Measurements from ENCODE around the gene SLC26A6. TPM values are rescaled to one million over a fixed set of nuclear protein-coding genes. Genes with fewer than 3 reads are reported as not detected.

SLC26A6 gene, protein sequence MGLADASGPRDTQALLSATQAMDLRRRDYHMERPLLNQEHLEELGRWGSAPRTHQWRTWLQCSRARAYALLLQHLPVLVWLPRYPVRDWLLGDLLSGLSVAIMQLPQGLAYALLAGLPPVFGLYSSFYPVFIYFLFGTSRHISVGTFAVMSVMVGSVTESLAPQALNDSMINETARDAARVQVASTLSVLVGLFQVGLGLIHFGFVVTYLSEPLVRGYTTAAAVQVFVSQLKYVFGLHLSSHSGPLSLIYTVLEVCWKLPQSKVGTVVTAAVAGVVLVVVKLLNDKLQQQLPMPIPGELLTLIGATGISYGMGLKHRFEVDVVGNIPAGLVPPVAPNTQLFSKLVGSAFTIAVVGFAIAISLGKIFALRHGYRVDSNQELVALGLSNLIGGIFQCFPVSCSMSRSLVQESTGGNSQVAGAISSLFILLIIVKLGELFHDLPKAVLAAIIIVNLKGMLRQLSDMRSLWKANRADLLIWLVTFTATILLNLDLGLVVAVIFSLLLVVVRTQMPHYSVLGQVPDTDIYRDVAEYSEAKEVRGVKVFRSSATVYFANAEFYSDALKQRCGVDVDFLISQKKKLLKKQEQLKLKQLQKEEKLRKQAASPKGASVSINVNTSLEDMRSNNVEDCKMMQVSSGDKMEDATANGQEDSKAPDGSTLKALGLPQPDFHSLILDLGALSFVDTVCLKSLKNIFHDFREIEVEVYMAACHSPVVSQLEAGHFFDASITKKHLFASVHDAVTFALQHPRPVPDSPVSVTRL
- total RNA-seq (10 to 100 TPM in 2 of 6 donors, 1 to 10 TPM in 4; 6.2 to 15.9 (median 8.9) TPM), polyA plus RNA-seq (10 to 100 TPM; 25.2 to 32.1 TPM)

DNA sequence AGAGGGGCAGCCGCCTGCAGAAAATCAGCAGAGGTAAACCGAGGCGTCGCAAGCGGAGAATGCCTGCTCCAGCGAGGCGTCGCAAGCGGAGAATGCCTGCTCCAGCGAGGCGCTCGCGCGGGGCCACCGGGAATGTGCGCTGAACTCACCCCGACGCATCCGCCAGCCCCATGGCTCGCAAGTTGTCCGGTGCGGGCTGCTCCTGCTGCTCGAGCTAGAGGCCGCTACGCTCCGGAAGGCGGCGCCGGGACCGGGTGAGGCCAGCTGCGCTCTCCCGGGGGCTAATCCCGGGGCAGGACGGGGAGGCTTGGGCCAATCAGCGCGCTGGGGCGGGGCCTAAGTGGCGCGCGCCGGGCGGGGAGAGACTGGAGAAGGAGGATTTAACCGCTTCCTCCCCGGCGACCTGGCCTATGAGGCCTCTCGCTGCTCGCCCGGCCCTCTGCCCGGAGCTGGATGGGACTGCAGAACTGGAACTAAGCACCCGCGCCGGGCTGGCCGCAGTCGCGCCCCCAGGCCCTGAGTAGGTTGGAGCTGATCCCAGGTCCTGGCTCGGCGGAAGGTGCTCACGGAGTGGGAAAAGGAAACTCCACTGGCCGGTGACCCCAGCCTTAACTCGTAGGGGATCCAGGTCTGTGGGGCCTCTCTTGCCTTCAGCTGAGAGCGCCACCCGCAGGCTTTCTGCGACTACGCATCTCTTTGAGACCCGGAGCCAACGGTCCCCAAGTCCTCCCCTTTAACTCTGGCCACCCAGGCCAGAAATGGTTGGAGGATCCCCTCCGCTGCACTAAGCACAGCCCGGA, at the start of gene SLC26A6:
Gene SLC26A6 (minus strand): TSS at position 240 of the 800 bp plus-strand sequence. CDS start 68 bp downstream, at position 172.
- H3K4me3 ChIP-seq: peak within 1 kb of the TSS; percentile 62 to 94 (median 81)
- 0 to 1% methylated on average over 65 to 68 of the region's 68 CpGs for whole genome bisulfite sequencing, 2 donors
- H3K4me1 ChIP-seq: peaks cover 0 to 6% (median 0%) of the 10 kb centered on the region in 3 donors
- ATAC-seq (peak; percentile 98 to 99 (median 98)), FAIRE-seq (no peak), DNase-seq (peak; percentile 96 to 99 (median 96))
- no peaks in the 10 kb centered on the region for H3K36me3 ChIP-seq
- H3K27ac ChIP-seq: peak within 1 kb of the TSS; percentile 9 to 62 (median 54)
- no peaks in the 10 kb centered on the region for H3K27me3 ChIP-seq
- no peaks in the 10 kb centered on the region for H3K9me3 ChIP-seq
- intact Hi-C loops (cut with DNase I): no loop called here
- peak in 1 of 4 donors; percentile 9 for TF ChIP-seq CTCF (IDR thresholded peaks at IDR 0.05)

- peak in 1 of 6 donors; percentile 61 for DNase-seq
- no peak for ATAC-seq
- no peaks in the 10 kb centered on the region for H3K9me3 ChIP-seq
- H3K4me1 ChIP-seq: peaks cover 4 to 9% (median 6%) of the 10 kb centered on the region in 3 donors
- peak overlapping the region in 2 of 4 donors; percentile 88 to 91 for H3K4me3 ChIP-seq
- intact Hi-C loops (cut with DNase I): no loop called here
- no peak overlapping the region for H3K27ac ChIP-seq
- no peak for TF ChIP-seq CTCF (IDR thresholded peaks at IDR 0.05)
- no peak for FAIRE-seq
- H3K27me3 ChIP-seq: no peaks in the 10 kb centered on the region
- H3K36me3 ChIP-seq: peaks cover 3 to 30% (median 11%) of the 10 kb centered on the region in 3 donors
- WGBS, 2 donors: 61 to 73% methylated on average over 7 of the region's 7 CpGs
Measured at GRCh38 chr3:48684480-48685143, 49.4 kb upstream of the SLC26A6 start.

DNA sequence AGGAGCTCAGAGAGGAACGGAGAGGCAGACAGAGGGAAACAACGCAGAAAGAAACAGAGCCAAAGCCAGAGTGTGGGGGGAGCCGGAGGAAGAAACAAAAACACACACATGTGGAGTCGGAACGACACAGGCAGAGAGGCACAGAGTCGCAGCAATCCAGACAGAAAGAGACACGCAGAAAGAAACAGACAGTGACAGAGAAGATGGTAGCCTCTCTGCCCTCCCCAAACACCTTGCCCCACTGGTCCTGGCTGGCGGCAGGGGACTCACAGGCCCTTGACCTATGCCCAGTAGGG, 48.7 kb upstream of the SLC26A6 start:
- TF ChIP-seq CTCF (IDR thresholded peaks at IDR 0.05): no peak
- FAIRE-seq: no peak
- Histone ChIP-seq H3K4me3 (peak overlapping the region in 1 of 4 donors; percentile 91), H3K36me3 (peaks cover under 1 to 25% (median 7%) of the 10 kb centered on the region in 3 donors), H3K27ac (no peak overlapping the region), H3K4me1 (peaks cover 4 to 9% (median 6%) of the 10 kb centered on the region in 3 donors), H3K9me3 (no peaks in the 10 kb centered on the region), H3K27me3 (no peaks in the 10 kb centered on the region)
- 61 to 69% methylated on average over 7 to 8 of the region's 8 CpGs for WGBS, 2 donors
- no peak for ATAC-seq
- intact Hi-C loops (cut with DNase I): no loop called here
- DNase-seq: no peak

GRCh38 chr3:48682786-48683185, 47.5 kb upstream of the SLC26A6 start:
- DNase-seq: no peak
- Histone ChIP-seq H3K4me3 (no peak overlapping the region), H3K4me1 (peaks cover 4 to 9% (median 6%) of the 10 kb centered on the region in 3 donors), H3K9me3 (no peaks in the 10 kb centered on the region), H3K27ac (no peak overlapping the region), H3K27me3 (no peaks in the 10 kb centered on the region), H3K36me3 (peaks cover 0 to 21% (median 1%) of the 10 kb centered on the region in 3 donors)
- no peak for TF ChIP-seq CTCF (IDR thresholded peaks at IDR 0.05)
- ATAC-seq: no peak
- intact Hi-C loops (cut with DNase I): no loop called here
- no peak for FAIRE-seq
- 90 to 95% methylated on average over 9 of the region's 9 CpGs for WGBS, 2 donors
